Heart right ventricle (tissue), 16 donors: ENCODE measurements around the gene PACSIN2. TPM values are rescaled to one million over a fixed set of nuclear protein-coding genes. Genes with fewer than 3 reads are reported as not detected.
"Not testable (repeated sequence)": the region's sequence is repeated elsewhere in the genome, so short reads cannot be mapped to it uniquely, and the experiment has no call there.

ENCODE experiments used
- ATAC-seq, 8 donors: fragments of 200-7000 bp; cut with Tn5 transposase; one replicate each; pipeline ENCODE4 v1.9.1; 2020; ENCODE audit warnings: mild to moderate bottlenecking in 8 of 8, moderate library complexity in 8 of 8, moderate number of reproducible peaks in 1 of 8
- DNase-seq, 2 donors: peaks; one replicate each; pipeline ENCODE4 v3.0.0-alpha.2; 2020
- H3K27ac ChIP-seq, 10 donors: fragments of 200-600 bp; sonication (generic) in 2 of 10; one replicate each; pipeline versions ENCODE4 v1.5.0 to v1.8.0; 2020 to 2022; ENCODE audit warnings: mild to moderate bottlenecking in 3 of 10
- H3K27me3 ChIP-seq, 7 donors: fragments of 200-600 bp; one replicate each; pipeline ENCODE4 v1.8.0; 2021 to 2022; ENCODE audit warnings: mild to moderate bottlenecking in 2 of 7
- H3K36me3 ChIP-seq, 9 donors: fragments of 200-600 bp; sonication (generic) in 1 of 9; one replicate each; pipeline versions ENCODE4 v1.5.0 to v1.8.0; 2020 to 2022; ENCODE audit warnings: mild to moderate bottlenecking in 2 of 9
- H3K4me1 ChIP-seq, 9 donors: fragments of 200-600 bp; sonication (generic) in 1 of 9; one replicate each; pipeline versions ENCODE4 v1.5.0 to v1.8.0; 2020 to 2022; ENCODE audit warnings: mild to moderate bottlenecking in 4 of 9
- H3K4me3 ChIP-seq, 10 donors: fragments of 200-600 bp; sonication (generic) in 2 of 10; one replicate each; pipeline versions ENCODE4 v1.5.0 to v1.8.0; 2020 to 2022; ENCODE audit warnings: mild to moderate bottlenecking in 7 of 10, moderate library complexity in 2 of 10
- H3K9me3 ChIP-seq, 11 donors: fragments of 200-600 bp in 10 of 11; sonication (generic) in 2 of 11; one replicate each; pipeline versions ENCODE4 v1.5.0 to v1.8.0; 2013 to 2022; ENCODE audit warnings: mild to moderate bottlenecking in 2 of 11, control low read depth in 1 of 11, moderate library complexity in 1 of 11
- CTCF ChIP-seq, 9 donors: fragments of 200-600 bp; sonication (generic) in 2 of 9; IDR thresholded peaks; one replicate each; pipeline versions ENCODE4 v1.5.0 to v1.8.0; 2021 to 2022; ENCODE audit warnings: antibody characterized with exemption in 9 of 9, mild to moderate bottlenecking in 5 of 9, moderate library complexity in 1 of 9
- WGBS, 2 donors: extraction: QIAGEN DNeasy Blood & Tissue Kit; methylation state at CpG; one replicate each; pipeline ENCODE4 v1.1.7; 2013; ENCODE audit warnings: inconsistent platforms in 1 of 2; 5-methylcytosine and 5-hydroxymethylcytosine counted together
- intact Hi-C, 10 donors: fragments of 100-400 bp; cut with DNase I; formaldehyde crosslinking; loops; one replicate each; pipeline versions ENCODE4 v1.11.1 to v1.14.2; 2022
- polyA plus RNA-seq, 2 donors: library from polyadenylated mRNA; stranded (reverse); fragments of 200-250 nt; gene quantifications; one replicate each; pipeline ENCODE4 v1.2.3, GENCODE V29; 2013
- total RNA-seq, 10 donors: library from RNA; stranded (reverse); fragmentation: NEBNext Ultra II Directional in 3 of 10; extraction: Animal tissue kit (Norgen Biotek cat#: 25700) in 3 of 10; gene quantifications; one replicate each; pipeline versions ENCODE4 v1.2.1 to v1.2.4, GENCODE V29; 2021 to 2023
- donor health status: Arrhythmogenic right ventricular cardiomyopathy.
- donor health status: ischemic (EF 13 %, LVEDD 7.1; RV severe dilation, severe dysfunction).
- donor health status: healthy with polysubstance abuse.
- donor health status: DM: no; HTN: yes; CAD: no.
- donor health status: DM: no; HTN: no; CAD: no.
- donor health status: ischemic (EF 25% LVEDD 6.9; RV normal size, moderate dysfunction).
- donor health status: ischemic (EF 25% LVEDD 5.7; RV mildly dilated, moderate dysfunction).
- donor health status: healthy.
- donor health status: DM: yes; HTN: yes; CAD: no.
- donor health status: Ischemic cardiomyopathy.
- donor health status: ischemic (EF 35%, LVEDD 5.7; RV mildly dilated, moderate dysfunction).
- donor health status: nonischemic (EF 11% LVEDD 7.7; RV severe dilation, severe dysfunction).
- donor health status: DM: yes; HTN: yes; CAD: no.
- donor health status: PGD.
- donor health status: ischemic (EF 29% LVEDD 5.4; RV normal size, mild dysfunction).
- donor health status: nonischemic (EF 23%, LVEDD 6.1; RV moderate dilation, normal function).

Gene PACSIN2
- total and polyA plus RNA-seq, 12 donors: 24.3 to 69.7 (median 57.0) TPM

GRCh38 chr22:42974223-42974622, 40.7 kb downstream of the PACSIN2 start:
- no peak for ATAC-seq
- peaks cover 7 to 75% (median 53%) of the 10 kb centered on the region in 9 donors for H3K4me1 ChIP-seq
- H3K36me3 ChIP-seq: no peaks in the 10 kb centered on the region
- intact Hi-C loops: no loop called here
- 86 to 99% methylated on average over 3 of the region's 3 CpGs for WGBS, 2 donors
- H3K4me3 ChIP-seq: no peak overlapping the region
- no peaks in the 10 kb centered on the region for H3K27me3 ChIP-seq
- TF ChIP-seq CTCF (IDR thresholded peaks at IDR 0.05): no peak
- no peak for DNase-seq
- H3K9me3 ChIP-seq: no peaks in the 10 kb centered on the region
- peak overlapping the region in 1 of 10 donors; percentile 80 for H3K27ac ChIP-seq

GRCh38 chr22:42973536-42973881, 41.4 kb downstream of the PACSIN2 start:
- H3K4me1 ChIP-seq: peaks cover 6 to 73% (median 46%) of the 10 kb centered on the region in 9 donors
- intact Hi-C loops: no loop called here

GRCh38 chr22:42972649-42973535, 42.1 kb downstream of the PACSIN2 start:
- Histone ChIP-seq H3K27ac (peak overlapping the region in 3 of 10 donors; percentile 12 to 80 (median 13)), H3K9me3 (no peaks in the 10 kb centered on the region), H3K36me3 (no peaks in the 10 kb centered on the region), H3K4me3 (no peak overlapping the region), H3K27me3 (no peaks in the 10 kb centered on the region), H3K4me1 (peaks cover 3 to 72% (median 39%) of the 10 kb centered on the region in 9 donors)
- no peak for TF ChIP-seq CTCF (IDR thresholded peaks at IDR 0.05)
- DNase-seq: no peak
- 81 to 83% methylated on average over 10 of the region's 10 CpGs for WGBS, 2 donors
- intact Hi-C loops: no loop called here
- peak in 3 of 8 donors; percentile 35 to 58 (median 49) for ATAC-seq

More at GRCh38 chr22:42973536-42973881, 41.4 kb downstream of the PACSIN2 start:
- TF ChIP-seq CTCF (IDR thresholded peaks at IDR 0.05): no peak
- 74 to 82% methylated on average over 5 of the region's 5 CpGs for WGBS, 2 donors
- no peaks in the 10 kb centered on the region for H3K9me3 ChIP-seq
- H3K27ac ChIP-seq: peak overlapping the region in 2 of 10 donors; percentile 9 to 80
- no peaks in the 10 kb centered on the region for H3K36me3 ChIP-seq
- H3K27me3 ChIP-seq: no peaks in the 10 kb centered on the region
- no peak overlapping the region for H3K4me3 ChIP-seq
- DNase-seq (no peak), ATAC-seq (peak in 1 of 8 donors; percentile 23)

- ATAC-seq, H3K27ac ChIP-seq, DNase-seq, H3K36me3 ChIP-seq, intact Hi-C loops, H3K27me3 ChIP-seq, H3K9me3 ChIP-seq, H3K4me3 ChIP-seq: not testable (repeated sequence)
- 96 to 98% methylated on average over 10 to 25 of the region's 25 CpGs for WGBS, 2 donors
- H3K4me1 ChIP-seq: peaks cover 3 to 72% (median 40%) of the 10 kb centered on the region in 9 donors
Observed at GRCh38 chr22:42971473-42971860, 43.5 kb downstream of the PACSIN2 start.

- Histone ChIP-seq H3K4me3 (no peak overlapping the region), H3K9me3 (no peaks in the 10 kb centered on the region), H3K27me3 (no peaks in the 10 kb centered on the region), H3K36me3 (peaks cover 0 to 7% (median 0%) of the 10 kb centered on the region in 9 donors), H3K27ac (peak overlapping the region in 2 of 10 donors; percentile 0 to 32), H3K4me1 (peaks cover 3 to 84% (median 46%) of the 10 kb centered on the region in 9 donors)
- DNase-seq (no peak), ATAC-seq (no peak)
- WGBS, 2 donors: 84 to 88% methylated on average over 5 of the region's 5 CpGs
- no peak for TF ChIP-seq CTCF (IDR thresholded peaks at IDR 0.05)
- intact Hi-C loops: no loop called here
Observed at GRCh38 chr22:42970029-42970428, 44.9 kb downstream of the PACSIN2 start.
